Right hindlimb (tissue), 1 donor: Measurements from ENCODE around the gene CRABP1.

ENCODE experiments used
- DNase-seq: peaks from one replicate; pipeline ENCODE4 v3.0.0-alpha.2; 2018

Gene CRABP1

GRCh38 chr15:78347586-78348543, 7.7 kb downstream of the CRABP1 start:
- peak; percentile 79 for DNase-seq

GRCh38 chr15:78350058-78350457, 9.9 kb downstream of the CRABP1 start:
- DNase-seq = no peak

- no peak for DNase-seq
These were observed 11.4 kb downstream of the CRABP1 start for GRCh38 chr15:78351539-78351938.

- no peak for DNase-seq
These were observed 12.9 kb downstream of the CRABP1 start for GRCh38 chr15:78353093-78353492.

GRCh38 chr15:78355177-78355576, 15.0 kb downstream of the CRABP1 start:
- DNase-seq = no peak

GRCh38 chr15:78358102-78358870, 18.1 kb downstream of the CRABP1 start:
- DNase-seq = peak; percentile 71

GRCh38 chr15:78359041-78359808, 19.1 kb downstream of the CRABP1 start:
- DNase-seq = peak; percentile 48

GRCh38 chr15:78360367-78360801, 20.2 kb downstream of the CRABP1 start:
- peak; percentile 75 for DNase-seq

- DNase-seq = peak; percentile 52
These were observed 21.0 kb downstream of the CRABP1 start for GRCh38 chr15:78360958-78361718.

- DNase-seq = peak; percentile 63
These were observed 21.8 kb downstream of the CRABP1 start for GRCh38 chr15:78361771-78362506.

GRCh38 chr15:78362716-78363380, 22.7 kb downstream of the CRABP1 start:
- no peak for DNase-seq

- no peak for DNase-seq
These were observed 23.2 kb downstream of the CRABP1 start for GRCh38 chr15:78363381-78363734.

GRCh38 chr15:78364233-78364632, 24.1 kb downstream of the CRABP1 start:
- peak; percentile 71 for DNase-seq

- DNase-seq = no peak
These were observed 25.8 kb downstream of the CRABP1 start for GRCh38 chr15:78365917-78366316.

- no peak for DNase-seq
These were observed 26.2 kb downstream of the CRABP1 start for GRCh38 chr15:78366342-78366741.

GRCh38 chr15:78368651-78369050, 28.5 kb downstream of the CRABP1 start:
- DNase-seq = no peak

- DNase-seq = no peak
These were observed 29.0 kb downstream of the CRABP1 start for GRCh38 chr15:78369161-78369560.

GRCh38 chr15:78370013-78370412, 29.9 kb downstream of the CRABP1 start:
- no peak for DNase-seq

- DNase-seq = no peak
These were observed 32.7 kb downstream of the CRABP1 start for GRCh38 chr15:78372880-78373279.

GRCh38 chr15:78374436-78375393, 34.6 kb downstream of the CRABP1 start:
- DNase-seq = no peak
